GM12874 (cell line): ENCODE measurements around the gene XPO1.

Source experiments
- TF ChIP-seq, protein P1 (sequence below): IDR thresholded peaks from 2 replicates; pipeline ENCODE4 v1.5.1; 2011; ENCODE audit warnings: low read depth, mild to moderate bottlenecking, control low read depth, low read length, moderate library complexity; ENCODE audit not compliant: insufficient read depth

The XPO1 gene

DNA sequence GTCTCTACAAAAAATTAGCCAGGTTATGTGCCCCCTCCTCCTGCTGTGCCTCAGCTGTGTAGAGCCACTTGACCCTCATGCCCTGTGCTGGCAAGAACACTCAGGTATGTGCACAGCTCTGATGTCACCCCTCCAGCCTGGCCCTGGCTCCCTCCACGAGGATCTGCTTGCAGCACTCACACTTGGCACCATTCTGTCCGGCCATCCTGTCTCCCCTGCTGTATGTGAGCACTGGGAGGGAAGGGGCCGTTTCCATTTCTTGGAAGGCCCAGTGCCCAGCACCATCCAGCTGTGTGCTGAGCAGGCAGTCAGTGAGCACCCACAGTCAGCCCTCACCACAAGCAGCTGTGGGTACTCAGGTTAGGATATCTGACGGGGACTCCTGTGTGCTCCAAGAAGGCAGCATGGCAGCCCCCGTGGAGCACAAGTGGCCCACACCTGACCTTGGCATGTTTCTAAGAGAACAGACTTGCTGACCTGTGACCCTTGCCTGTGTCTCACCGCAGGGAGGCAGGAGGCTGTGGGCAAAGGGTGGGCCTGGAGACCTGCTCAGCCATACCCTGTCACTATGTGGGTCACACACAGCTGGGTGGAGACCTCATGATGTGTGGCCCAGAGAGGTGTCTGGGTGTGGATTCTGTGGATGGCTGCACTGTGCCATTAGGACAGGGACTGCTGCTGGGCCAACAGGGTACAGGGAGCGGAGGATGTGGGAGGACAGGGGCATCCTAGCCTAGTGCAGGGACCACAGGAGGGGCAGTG is 98.7 kb downstream of the XPO1 start:
- TF ChIP-seq, protein P1, sequence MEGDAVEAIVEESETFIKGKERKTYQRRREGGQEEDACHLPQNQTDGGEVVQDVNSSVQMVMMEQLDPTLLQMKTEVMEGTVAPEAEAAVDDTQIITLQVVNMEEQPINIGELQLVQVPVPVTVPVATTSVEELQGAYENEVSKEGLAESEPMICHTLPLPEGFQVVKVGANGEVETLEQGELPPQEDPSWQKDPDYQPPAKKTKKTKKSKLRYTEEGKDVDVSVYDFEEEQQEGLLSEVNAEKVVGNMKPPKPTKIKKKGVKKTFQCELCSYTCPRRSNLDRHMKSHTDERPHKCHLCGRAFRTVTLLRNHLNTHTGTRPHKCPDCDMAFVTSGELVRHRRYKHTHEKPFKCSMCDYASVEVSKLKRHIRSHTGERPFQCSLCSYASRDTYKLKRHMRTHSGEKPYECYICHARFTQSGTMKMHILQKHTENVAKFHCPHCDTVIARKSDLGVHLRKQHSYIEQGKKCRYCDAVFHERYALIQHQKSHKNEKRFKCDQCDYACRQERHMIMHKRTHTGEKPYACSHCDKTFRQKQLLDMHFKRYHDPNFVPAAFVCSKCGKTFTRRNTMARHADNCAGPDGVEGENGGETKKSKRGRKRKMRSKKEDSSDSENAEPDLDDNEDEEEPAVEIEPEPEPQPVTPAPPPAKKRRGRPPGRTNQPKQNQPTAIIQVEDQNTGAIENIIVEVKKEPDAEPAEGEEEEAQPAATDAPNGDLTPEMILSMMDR, result no peak

DNA sequence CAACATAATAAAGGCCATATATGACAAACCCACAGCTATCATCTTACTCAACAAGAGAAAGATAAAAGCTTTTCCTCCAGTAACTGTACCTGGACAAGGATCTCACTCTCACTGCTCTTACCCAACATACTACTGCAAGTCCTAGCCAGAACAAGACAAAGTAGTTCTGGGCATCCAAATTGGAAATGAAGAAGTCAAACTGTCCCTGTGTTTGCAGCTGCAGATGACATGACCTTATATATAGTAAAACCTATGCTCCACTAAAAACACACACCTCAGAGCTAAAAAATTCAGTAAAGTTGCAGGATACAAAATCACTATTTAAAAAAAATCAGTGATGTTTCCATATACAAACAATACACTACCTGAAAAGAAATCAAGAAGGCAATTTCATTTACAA is 99.5 kb downstream of the XPO1 start:
- TF ChIP-seq, protein P1, result no peak

DNA sequence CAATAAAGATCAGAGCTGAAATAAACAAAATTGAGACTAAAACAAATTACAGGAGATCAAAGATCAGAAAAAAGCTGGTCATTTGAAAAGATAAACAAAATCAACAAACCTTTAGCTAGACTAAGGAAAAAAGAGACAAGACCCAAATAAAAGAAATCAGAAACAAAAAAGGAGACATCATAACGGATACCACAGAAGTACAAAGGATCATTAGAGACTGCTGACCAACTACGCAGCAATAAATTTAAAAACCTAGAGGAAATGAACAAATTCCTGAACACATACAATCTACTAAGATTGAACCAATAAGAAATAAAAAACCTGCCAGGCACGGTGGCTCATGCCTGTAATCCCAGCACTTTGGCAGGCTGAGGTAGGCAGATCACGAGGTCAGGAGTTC is 101.0 kb downstream of the XPO1 start:
- TF ChIP-seq, protein P1, result no peak

DNA sequence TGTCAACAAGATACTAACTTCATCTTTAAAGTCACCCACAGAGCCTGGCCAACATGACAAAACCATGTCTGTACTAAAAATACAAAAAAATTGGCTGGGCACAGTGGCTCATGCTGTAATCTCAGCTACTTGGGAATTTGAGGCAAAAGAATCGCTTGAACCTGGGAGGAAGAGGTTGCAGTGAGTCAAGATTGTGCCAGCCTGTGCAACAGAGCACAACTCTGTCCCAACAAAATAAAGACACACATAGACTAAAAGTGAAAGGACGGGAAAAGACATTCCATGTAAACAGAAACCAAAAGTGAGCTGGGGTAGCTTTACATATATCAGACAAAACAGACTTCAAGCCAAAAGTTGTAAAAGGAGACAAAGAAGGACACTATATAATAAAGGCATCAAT is 102.1 kb downstream of the XPO1 start:
- TF ChIP-seq, protein P1, result no peak

DNA sequence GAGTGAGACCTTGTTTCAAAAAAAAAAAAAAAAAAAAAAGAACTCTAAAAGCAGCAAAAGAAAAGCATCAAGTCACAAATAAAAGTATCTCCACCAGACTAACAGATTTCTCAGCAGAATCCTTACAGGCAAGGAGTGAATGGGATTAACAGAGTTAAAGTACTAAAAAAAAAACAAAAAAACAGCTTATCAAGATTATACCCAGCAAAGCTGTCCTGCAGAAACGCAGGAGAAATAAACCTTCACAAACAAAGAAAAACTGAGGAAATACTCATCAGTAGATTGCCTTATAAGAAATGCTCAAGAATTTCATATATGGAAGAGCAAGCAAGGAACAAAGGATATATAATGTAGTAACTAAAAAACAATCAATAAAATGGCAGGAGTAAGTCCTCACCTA is 102.9 kb downstream of the XPO1 start:
- TF ChIP-seq, protein P1, result no peak

DNA sequence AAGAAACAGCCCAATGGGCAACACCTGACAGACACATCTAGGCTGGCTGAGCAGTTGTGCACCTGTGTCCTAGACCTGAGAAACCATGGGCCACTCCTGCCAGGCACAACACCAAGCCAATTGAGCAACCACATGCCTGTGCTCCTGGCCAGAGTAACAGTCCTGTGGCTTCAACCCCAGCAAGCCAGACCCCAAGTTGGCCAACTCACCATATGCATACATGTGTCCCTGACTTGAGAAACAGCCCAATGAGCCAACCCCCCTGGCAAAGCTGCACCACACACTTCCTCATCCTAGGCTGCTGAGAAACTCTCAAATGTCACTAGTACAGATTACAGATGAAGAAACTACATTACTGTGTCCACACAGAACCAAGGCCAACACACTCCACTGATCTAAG is 103.8 kb downstream of the XPO1 start:
- TF ChIP-seq, protein P1, result no peak

DNA sequence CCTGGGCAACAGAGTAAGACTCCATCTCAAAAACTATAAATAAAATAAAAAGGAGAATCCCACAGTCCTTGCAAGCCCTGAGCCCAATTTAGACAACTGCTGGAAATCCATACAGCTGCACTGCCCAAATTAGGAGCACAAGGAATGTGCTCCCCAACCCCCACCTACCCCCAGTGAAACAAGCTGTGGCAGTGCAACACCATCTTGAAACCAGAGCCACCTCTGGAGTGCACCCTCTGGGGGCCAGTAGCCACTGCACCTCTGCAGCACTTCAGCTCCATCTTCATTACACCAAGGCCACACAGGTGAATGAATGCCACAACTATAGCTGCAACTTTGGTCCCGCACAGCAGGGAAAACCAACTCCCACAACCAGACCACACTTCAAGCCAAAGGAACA is 104.5 kb downstream of the XPO1 start:
- TF ChIP-seq, protein P1, result no peak
